Activated T-helper 2 cell treated with anti-CD3 and anti-CD28 coated beads, Interferon-gamma antibody, Interleukin-2, Interleukin-4, amounts not matched to agents 10 μg/mL and 5 μg/mL and 100 μg/mL, durations not matched to agents 14 hours and 24 hours and 36 hours (primary cell): ENCODE data around the gene IQCM. TPM values are rescaled to one million over a fixed set of nuclear protein-coding genes. Genes with fewer than 3 reads are reported as not detected.

Source experiments
- DNase-seq: peaks from one replicate; pipeline ENCODE4 v3.0.0; 2021; ENCODE audit warnings: low spot score
- H3K27ac Mint-ChIP-seq: one replicate; pipeline ENCODE4 v1.8.0; 2021; ENCODE audit warnings: mixed read lengths
- H3K27me3 Mint-ChIP-seq: one replicate; pipeline ENCODE4 v1.8.0; 2021; ENCODE audit warnings: low read depth, mixed read lengths
- H3K36me3 Mint-ChIP-seq: one replicate; pipeline ENCODE4 v1.8.0; 2021; ENCODE audit warnings: low read depth, mixed read lengths
- H3K4me1 Mint-ChIP-seq: one replicate; pipeline ENCODE4 v1.8.0; 2021; ENCODE audit warnings: low read depth, mixed read lengths
- H3K4me3 Mint-ChIP-seq: one replicate; pipeline ENCODE4 v1.8.0; 2021; ENCODE audit warnings: low read depth, mild to moderate bottlenecking, moderate library complexity, mixed read lengths
- H3K9me3 Mint-ChIP-seq: one replicate; pipeline ENCODE4 v1.8.0; 2021; ENCODE audit warnings: mixed read lengths
- intact Hi-C: fragments of 100-400 bp; cut with micrococcal nuclease; formaldehyde crosslinking; loops from one replicate; pipeline ENCODE4 v1.15.1; 2023
- total RNA-seq: library from RNA; stranded (reverse); gene quantifications from 2 replicates; pipeline ENCODE4 v1.2.3, GENCODE V29; 2022

The IQCM gene
- total RNA-seq, 1 donor from 2014 or later, result not detected

DNA sequence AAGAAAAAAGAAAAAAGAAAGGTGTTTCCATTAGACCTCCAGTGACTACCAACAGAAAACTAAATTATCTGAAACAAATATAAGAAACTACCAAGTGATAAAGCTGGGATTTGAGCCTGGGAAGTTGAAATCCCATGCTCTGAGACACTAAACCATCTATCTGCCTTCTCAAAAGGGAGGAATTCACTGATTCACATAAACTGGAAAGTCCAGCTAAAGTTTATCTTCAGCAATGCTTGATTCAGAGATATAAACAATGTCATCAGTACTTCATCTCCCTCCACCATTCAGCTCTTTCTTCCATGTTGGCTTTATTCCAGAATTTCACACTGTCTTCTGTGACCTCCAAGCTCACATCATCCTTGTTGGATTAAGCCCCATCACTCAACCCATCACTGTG, 96.3 kb downstream of the IQCM start:
- Mint-ChIP-seq H3K36me3 (no peaks in the 10 kb centered on the region), H3K27me3 (no peaks in the 10 kb centered on the region), H3K27ac (no peak overlapping the region), H3K9me3 (no peaks in the 10 kb centered on the region), H3K4me3 (no peak overlapping the region), H3K4me1 (no peaks in the 10 kb centered on the region)
- no peak for DNase-seq
- intact Hi-C loops, result no loop called here

DNA sequence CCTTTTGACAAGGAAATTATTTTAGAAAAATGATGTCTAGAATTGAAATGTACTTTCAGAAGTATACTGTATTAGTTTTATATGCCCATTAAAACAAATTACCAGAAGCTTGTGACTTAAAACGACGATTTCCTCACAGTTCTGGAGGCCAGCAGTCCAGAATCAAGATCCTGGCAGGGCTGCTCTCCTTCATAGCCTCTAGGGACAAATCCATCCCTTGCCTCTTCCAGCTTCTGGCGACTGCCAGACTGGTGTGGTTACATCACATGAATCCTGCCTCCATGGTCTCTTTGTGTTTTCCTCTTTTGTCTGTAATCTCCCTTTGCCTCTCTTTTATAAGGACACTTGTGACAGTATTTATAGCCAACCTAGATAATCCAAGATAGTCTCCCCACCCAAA, 97.1 kb downstream of the IQCM start:
- Mint-ChIP-seq H3K4me1 (no peaks in the 10 kb centered on the region), H3K9me3 (no peaks in the 10 kb centered on the region), H3K27ac (no peak overlapping the region), H3K36me3 (no peaks in the 10 kb centered on the region), H3K27me3 (no peaks in the 10 kb centered on the region), H3K4me3 (no peak overlapping the region)
- intact Hi-C loops, result no loop called here
- no peak for DNase-seq

DNA sequence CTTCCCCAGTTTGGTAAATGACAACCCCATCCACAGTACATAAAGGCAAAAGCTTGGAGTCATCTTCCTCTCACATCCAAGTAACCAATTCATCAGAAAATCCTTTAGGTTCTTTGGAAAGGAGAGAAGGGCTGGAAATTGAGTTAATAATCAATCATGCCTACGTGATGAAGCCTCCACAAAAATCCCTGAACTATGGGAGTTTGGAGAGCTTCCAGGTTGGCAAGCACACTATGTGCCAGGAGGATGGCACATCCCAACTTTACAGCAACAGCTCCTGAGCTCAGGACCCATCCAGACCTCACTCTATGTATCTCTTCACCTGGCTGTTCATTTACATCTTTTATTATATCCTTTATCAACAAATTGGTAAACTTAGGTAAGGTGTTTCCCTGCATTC, 98.9 kb downstream of the IQCM start:
- DNase-seq, result no peak
- no peaks in the 10 kb centered on the region for H3K4me1 Mint-ChIP-seq
- intact Hi-C loops, result no loop called here
- H3K9me3 Mint-ChIP-seq, result no peaks in the 10 kb centered on the region
- H3K27ac Mint-ChIP-seq, result no peak overlapping the region
- H3K4me3 Mint-ChIP-seq, result no peak overlapping the region
- H3K36me3 Mint-ChIP-seq, result no peaks in the 10 kb centered on the region
- H3K27me3 Mint-ChIP-seq, result no peaks in the 10 kb centered on the region

DNA sequence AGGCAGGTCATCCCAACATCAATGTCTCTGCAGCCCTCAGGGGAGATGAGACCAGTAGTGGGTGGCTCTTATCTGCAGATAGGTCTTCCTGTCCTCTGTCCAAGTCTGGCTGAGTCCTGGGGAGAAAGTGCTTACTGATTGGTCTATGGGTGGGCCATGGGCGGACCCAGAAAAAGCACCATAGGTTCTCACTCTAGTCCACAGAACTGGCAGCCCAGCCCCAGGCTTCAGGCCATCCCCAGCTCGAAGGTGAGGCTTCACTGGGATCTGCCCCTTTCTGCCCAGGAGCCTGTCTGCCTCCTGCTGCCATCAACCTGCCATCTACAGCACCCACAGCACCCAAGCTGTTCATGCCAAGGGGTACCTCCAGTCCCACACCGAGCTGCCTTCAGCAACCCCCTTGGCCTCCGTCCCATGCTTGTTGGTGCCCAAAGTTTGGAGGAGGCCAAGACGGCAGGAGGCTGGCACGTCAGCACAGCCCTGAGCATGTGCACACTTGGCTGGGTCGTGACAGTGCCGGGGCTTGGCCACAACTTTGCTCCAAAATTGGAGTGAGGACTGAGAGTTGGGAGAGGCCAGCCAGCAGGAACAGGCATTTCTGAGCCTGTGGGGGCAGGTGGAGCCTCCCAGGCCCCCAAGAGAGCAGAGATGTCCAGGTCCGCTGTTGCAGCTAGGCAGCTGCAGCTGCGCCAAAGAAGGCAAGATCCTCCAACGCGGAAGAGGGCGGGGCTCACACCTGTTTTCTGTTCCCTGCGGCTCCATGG, 99.6 kb downstream of the IQCM start:
- Mint-ChIP-seq H3K27me3 (no peaks in the 10 kb centered on the region), H3K4me3 (no peak overlapping the region), H3K4me1 (no peaks in the 10 kb centered on the region), H3K9me3 (no peaks in the 10 kb centered on the region), H3K27ac (no peak overlapping the region), H3K36me3 (no peaks in the 10 kb centered on the region)
- DNase-seq, result no peak
- intact Hi-C loops, result no loop called here

DNA sequence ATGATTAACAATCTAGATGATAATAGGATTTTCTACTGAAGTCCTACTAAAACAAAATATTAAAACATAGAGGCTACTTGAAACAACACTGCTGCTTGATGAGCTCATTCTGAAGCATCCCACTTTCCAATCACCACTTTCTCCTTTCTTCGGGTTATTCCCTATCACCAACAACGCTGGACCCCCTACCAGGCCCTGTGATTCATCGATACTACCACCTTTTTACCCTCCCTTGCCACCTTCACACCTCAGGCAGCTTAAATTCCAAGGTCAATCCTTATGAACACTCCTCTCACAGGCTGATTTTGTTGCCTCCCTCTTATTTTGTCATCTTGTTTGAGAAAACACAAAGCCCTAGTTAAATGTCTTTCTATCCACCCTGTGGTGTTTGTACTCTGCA, 102.6 kb downstream of the IQCM start:
- no peaks in the 10 kb centered on the region for H3K27me3 Mint-ChIP-seq
- no peak overlapping the region for H3K27ac Mint-ChIP-seq
- H3K4me3 Mint-ChIP-seq, result no peak overlapping the region
- H3K4me1 Mint-ChIP-seq, result no peaks in the 10 kb centered on the region
- no peak for DNase-seq
- intact Hi-C loops, result no loop called here
- no peaks in the 10 kb centered on the region for H3K36me3 Mint-ChIP-seq
- no peaks in the 10 kb centered on the region for H3K9me3 Mint-ChIP-seq

DNA sequence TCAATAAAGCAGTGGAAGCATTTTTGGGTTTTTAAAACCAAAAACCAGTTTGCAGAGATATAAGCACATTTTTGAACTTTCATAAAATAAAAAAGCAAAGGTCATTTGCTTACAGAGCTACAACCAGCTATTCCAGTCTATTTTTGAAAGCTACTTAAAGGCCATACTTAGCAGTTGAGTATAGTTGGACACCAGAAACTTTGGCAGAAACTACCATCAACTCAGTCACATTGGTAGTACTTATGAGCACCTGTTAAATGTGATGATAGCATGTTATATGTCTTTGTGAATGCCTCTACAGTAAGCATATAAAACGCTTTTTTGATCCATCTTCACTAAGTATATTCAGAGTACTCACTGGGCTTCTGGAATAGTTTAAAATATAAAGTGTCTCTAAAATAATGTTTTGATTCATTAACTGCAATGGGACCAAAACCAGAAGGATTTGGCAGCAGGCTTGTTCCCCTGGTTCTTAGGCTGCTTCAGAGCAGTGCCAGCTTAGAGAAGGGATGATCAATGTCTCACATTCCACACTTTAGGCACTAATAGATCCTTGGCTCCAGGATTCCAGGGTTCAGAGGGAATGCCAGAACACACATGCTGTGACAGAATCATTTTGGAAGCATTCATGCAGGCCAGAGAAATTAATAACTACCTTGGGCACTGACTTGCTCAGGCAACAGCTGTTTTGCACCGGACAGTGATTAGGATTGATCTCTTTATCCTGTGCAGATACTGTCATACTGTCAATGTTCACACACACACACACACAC, 103.9 kb downstream of the IQCM start:
- Mint-ChIP-seq H3K27me3 (no peaks in the 10 kb centered on the region), H3K27ac (no peak overlapping the region), H3K36me3 (no peaks in the 10 kb centered on the region), H3K9me3 (no peaks in the 10 kb centered on the region), H3K4me1 (no peaks in the 10 kb centered on the region), H3K4me3 (no peak overlapping the region)
- no peak for DNase-seq
- intact Hi-C loops, result no loop called here

DNA sequence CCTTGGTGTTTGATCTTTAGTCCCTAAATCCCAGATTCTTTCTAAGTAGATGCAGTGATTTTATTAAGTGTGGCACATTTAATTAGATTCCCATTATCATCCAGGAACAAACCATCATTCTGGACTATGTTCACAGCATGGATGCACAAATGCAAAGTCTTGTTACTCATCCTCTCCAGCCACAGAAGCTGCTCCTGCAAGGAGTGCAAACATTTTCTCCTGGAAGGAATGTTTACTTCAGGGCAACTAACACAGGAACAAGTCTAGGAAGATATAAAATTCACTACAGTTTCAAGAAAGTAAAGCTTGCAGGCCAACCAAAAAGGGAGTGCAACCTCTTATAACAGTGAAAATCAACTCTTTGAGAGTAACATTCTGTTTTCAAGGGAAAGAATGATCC, 106.0 kb downstream of the IQCM start:
- Mint-ChIP-seq H3K4me1 (no peaks in the 10 kb centered on the region), H3K27me3 (no peaks in the 10 kb centered on the region), H3K27ac (no peak overlapping the region), H3K36me3 (no peaks in the 10 kb centered on the region), H3K4me3 (no peak overlapping the region), H3K9me3 (no peaks in the 10 kb centered on the region)
- no peak for DNase-seq
- intact Hi-C loops, result no loop called here

DNA sequence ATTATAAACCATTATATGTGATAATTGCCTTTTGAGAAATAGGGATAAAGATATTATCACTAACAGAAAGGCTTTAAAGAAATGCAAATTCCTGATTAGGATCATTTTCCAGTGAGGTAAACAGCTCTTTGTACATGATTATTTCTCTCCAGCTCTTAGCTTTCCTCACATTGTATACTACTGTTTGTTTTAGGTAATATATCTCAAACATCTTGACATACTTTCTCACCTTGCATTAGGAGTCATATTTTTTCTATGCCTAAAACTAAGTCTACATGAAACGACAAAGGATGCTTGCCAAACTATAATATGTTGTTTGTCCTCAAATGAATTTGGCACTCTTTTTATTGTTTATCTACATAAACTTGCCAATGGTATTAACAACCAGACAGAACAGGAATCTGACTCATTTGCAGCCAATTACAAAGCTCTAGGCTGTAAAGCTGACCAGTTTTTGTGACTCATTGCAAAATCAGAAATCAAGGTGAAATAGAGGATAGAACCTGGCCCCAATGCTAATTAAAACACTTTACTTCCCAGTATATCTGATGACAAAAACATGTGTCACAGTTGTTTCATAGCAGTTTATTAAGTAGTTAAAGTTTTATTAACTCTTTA, 107.0 kb downstream of the IQCM start:
- Mint-ChIP-seq H3K4me1 (no peaks in the 10 kb centered on the region), H3K36me3 (no peaks in the 10 kb centered on the region), H3K27ac (no peak overlapping the region), H3K9me3 (no peaks in the 10 kb centered on the region), H3K27me3 (no peaks in the 10 kb centered on the region), H3K4me3 (no peak overlapping the region)
- no peak for DNase-seq
- intact Hi-C loops, result no loop called here

DNA sequence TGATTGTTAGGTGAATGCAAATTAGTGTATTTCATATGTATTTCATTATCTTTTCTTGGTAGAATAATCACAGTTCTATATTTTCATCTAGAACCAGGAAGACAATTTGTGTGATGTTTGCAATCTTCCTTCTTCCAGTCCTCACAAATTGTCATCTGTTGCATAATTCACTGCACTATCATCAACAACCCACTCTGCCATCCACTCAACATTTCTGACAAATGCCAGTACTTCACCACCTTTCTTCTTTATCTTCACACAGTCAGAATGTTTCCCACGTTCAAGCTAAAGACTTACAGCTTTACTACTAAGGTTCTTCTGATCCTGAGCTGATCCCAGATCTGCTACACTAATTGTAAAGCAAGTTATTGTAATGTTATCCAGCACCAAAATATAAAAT, 107.8 kb downstream of the IQCM start:
- H3K9me3 Mint-ChIP-seq, result no peaks in the 10 kb centered on the region
- DNase-seq, result no peak
- H3K27ac Mint-ChIP-seq, result no peak overlapping the region
- intact Hi-C loops, result no loop called here
- H3K27me3 Mint-ChIP-seq, result no peaks in the 10 kb centered on the region
- no peak overlapping the region for H3K4me3 Mint-ChIP-seq
- H3K36me3 Mint-ChIP-seq, result no peaks in the 10 kb centered on the region
- no peaks in the 10 kb centered on the region for H3K4me1 Mint-ChIP-seq

DNA sequence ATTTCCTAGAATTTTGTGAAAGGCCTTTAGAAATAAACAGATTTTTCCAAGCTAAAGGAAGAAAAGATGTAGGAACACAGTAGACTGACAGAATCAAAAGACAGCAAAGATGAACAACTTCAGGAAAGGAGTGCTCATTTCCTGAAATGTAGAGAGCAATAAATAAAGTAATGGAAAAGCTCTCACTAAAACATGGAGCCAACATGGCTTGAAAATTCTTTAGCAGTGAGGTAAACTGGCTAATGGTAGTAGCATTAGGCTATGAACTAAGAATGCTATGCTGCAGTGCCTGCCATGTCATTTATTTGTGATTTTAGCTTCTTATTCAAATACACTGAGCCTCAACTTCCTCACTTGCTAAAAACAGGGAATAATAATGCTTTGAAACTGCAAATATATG, 108.7 kb downstream of the IQCM start:
- DNase-seq, result no peak
- Mint-ChIP-seq H3K4me1 (no peaks in the 10 kb centered on the region), H3K27me3 (no peaks in the 10 kb centered on the region), H3K4me3 (no peak overlapping the region), H3K9me3 (no peaks in the 10 kb centered on the region), H3K36me3 (no peaks in the 10 kb centered on the region), H3K27ac (no peak overlapping the region)
- intact Hi-C loops, result no loop called here

DNA sequence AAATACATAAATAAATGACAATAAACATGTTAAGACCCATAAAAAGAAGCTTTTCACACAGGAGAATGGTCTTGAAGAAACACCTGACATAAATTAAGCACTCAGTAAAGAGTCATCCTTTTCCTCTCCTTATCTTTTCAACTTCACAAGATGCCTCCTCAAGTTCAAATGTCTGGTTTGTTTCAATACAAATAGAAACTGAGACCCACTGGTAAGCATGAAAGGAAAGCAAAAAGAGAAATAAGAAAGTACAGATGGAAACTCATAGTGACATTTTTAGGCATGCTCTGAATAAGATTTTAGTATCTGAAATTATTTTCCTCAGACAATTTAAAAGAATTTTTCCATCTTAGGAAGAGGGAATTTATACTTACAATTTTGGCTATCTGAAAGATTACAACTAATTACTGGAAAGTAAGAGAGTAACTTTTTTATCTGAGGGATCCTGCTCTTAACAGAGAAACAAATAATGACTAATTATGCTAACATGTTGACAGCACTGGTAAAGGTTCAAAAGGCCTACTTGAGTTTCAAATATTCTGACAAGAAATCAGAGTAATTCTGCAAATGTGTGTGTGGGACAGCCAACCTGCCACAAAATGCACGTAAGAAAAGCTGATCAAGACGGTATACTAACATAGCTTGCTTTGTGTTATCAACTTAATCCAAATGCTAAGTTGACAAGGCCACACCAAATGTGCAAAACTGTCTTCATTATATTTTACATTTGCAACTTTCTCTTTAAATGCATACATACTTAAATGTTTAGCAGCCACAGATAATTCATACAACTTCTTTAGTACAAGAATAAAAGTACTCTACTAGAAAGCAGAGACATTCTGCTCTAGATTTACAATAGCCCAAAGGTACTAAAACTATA, 113.0 kb downstream of the IQCM start:
- no peaks in the 10 kb centered on the region for H3K9me3 Mint-ChIP-seq
- intact Hi-C loops, result no loop called here
- no peak for DNase-seq
- no peaks in the 10 kb centered on the region for H3K4me1 Mint-ChIP-seq
- H3K36me3 Mint-ChIP-seq, result no peaks in the 10 kb centered on the region
- H3K27ac Mint-ChIP-seq, result no peak overlapping the region
- no peaks in the 10 kb centered on the region for H3K27me3 Mint-ChIP-seq
- no peak overlapping the region for H3K4me3 Mint-ChIP-seq

DNA sequence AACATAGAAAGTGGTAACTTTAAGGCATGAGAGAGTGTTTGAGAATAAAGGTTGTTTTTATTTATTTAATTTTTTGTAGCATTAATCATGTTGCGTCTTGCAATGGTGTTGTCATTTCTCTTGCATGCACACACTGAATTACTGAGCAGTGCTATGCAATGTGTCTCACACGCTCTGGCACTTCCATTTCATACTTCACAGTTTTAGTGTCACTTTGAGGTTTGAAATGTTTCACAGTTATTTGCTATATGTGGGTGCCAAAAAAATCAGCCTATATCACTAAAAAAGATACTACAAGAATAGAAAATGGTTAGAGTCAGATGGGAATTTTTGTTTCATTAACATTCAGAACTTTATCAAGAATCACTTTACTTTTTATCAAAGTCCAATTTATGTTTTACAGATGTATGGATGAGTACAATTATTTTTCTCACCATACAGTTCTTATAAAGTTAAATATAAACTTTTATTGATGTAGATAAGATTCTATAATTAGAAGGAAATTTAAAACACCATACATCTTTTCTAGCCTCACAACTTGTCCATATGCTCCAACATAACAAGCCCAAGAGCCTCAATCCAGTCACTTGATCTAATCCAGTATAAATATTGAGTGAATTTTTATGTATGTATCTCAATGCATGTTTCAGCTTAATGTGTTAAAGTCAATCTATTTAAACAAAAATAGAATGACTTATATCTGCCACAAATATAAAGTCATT, 114.0 kb downstream of the IQCM start:
- Mint-ChIP-seq H3K9me3 (no peaks in the 10 kb centered on the region), H3K4me1 (no peaks in the 10 kb centered on the region), H3K36me3 (no peaks in the 10 kb centered on the region), H3K27me3 (no peaks in the 10 kb centered on the region), H3K4me3 (no peak overlapping the region), H3K27ac (no peak overlapping the region)
- intact Hi-C loops, result no loop called here
- DNase-seq, result no peak
